Measurements from ENCODE around the gene CHST11.

Gene CHST11

DNA sequence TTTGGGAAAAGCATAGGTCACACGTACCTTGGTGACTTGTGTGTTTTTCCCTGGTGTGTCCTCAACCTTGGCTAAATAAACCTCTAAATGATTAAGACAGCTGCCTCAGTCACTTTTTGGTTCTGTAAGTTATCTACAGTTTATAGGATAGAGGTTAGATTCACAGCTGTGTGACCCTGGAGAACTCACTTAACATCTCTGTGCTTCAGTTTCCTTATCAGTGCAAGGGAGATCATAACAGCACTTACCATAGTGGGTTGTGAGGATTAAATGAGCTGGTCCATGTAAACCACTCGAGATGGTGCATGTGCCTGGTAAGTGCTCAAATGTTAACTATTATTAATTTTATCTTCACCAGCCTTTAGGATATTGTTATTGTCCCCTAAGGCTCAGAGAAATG is 35.4 kb upstream of the CHST11 start:
- ATAC-seq (ENCODE audit: low read depth) (no peak), DNase-seq (ENCODE audit: low spot score in 2 of 2) (no peak)
- H3K27ac Mint-ChIP-seq = no peak overlapping the region
- peaks cover 7% of the 10 kb centered on the region for H3K36me3 Mint-ChIP-seq
- H3K4me1 Mint-ChIP-seq = peaks cover 14% of the 10 kb centered on the region
- H3K9me3 Mint-ChIP-seq = peaks cover 4% of the 10 kb centered on the region
- H3K4me3 Mint-ChIP-seq = no peak overlapping the region
- H3K27me3 Mint-ChIP-seq = peaks cover 1% of the 10 kb centered on the region

GRCh38 chr12:104422441-104422840 is 34.3 kb upstream of the CHST11 start:
- no peak overlapping the region for H3K4me3 Mint-ChIP-seq
- H3K4me1 Mint-ChIP-seq = peaks cover 15% of the 10 kb centered on the region
- peaks cover 1% of the 10 kb centered on the region for H3K27me3 Mint-ChIP-seq
- DNase-seq (ENCODE audit: low spot score in 2 of 2) = no peak
- peaks cover 4% of the 10 kb centered on the region for H3K9me3 Mint-ChIP-seq
- no peak for ATAC-seq (ENCODE audit: low read depth)
- H3K36me3 Mint-ChIP-seq = peaks cover 7% of the 10 kb centered on the region
- H3K27ac Mint-ChIP-seq = no peak overlapping the region

DNA sequence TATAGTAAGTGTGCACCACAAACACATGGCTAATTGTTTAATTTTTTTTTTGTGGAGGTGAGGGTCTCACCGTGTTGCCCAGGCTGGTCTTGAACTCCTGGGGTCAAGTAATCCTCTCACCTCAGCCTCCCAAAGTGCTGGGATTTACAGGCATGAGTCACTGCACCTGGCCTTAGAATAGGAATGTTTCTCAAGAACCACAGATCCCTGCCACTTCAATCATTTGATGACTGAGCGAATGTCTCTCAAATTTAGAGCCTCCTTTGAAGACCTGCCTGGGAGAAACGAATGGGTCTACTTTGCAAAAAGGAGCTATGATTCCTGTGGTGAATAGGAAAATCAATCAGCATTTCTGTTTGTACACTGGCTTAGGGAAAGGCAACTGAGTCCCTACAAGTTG is 33.5 kb upstream of the CHST11 start:
- Mint-ChIP-seq H3K36me3 (peaks cover 7% of the 10 kb centered on the region), H3K4me3 (no peak overlapping the region), H3K9me3 (peaks cover 6% of the 10 kb centered on the region), H3K27me3 (peaks cover 1% of the 10 kb centered on the region), H3K4me1 (peaks cover 18% of the 10 kb centered on the region), H3K27ac (no peak overlapping the region)
- no peak for ATAC-seq (ENCODE audit: low read depth)
- DNase-seq (ENCODE audit: low spot score in 2 of 2) = no peak

DNA sequence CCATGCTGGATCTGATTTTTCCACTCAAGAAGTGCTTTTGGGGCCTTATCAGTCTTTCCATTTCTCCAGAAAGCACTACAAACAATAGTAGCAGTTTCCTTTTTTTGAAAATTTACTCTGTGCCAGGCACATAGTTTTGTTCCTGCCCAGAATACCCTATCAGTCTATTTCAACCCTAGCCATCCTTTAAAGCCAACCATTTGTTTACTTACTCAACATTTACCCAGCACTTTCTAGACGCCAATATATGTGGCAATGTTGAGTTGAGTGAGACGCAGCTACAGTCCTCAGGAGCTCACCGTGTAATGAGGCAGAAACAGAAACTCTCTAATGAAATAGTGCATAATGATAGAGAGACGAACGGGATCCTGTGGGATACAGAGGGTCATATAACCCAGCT is 32.9 kb upstream of the CHST11 start:
- Mint-ChIP-seq H3K27me3 (peaks cover 1% of the 10 kb centered on the region), H3K4me1 (peaks cover 18% of the 10 kb centered on the region), H3K9me3 (peaks cover 7% of the 10 kb centered on the region), H3K36me3 (peaks cover 7% of the 10 kb centered on the region), H3K4me3 (no peak overlapping the region), H3K27ac (no peak overlapping the region)
- DNase-seq (ENCODE audit: low spot score in 2 of 2) = no peak
- ATAC-seq (ENCODE audit: low read depth) = no peak

DNA sequence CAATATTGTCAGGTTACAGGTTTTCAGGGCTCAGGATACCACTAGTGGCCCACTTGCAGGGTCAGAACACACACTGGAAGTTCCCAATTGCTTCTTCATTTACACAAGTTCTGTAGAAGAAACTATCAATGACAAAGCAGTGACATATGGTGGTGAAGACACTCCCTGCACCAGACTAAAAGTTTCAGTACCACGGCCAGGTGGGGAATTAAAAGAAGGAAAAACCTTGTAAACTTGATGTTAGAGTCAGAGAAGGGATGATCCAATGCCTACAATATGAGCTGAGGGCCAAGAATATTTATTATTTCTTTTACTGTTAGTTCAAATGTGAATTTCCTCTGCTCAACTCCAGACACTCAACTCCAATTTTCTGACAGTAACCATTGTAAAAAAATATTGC is 31.8 kb upstream of the CHST11 start:
- no peak overlapping the region for H3K4me3 Mint-ChIP-seq
- H3K27ac Mint-ChIP-seq = no peak overlapping the region
- DNase-seq (ENCODE audit: low spot score in 2 of 2) = no peak
- ATAC-seq (ENCODE audit: low read depth) = no peak
- peaks cover 7% of the 10 kb centered on the region for H3K36me3 Mint-ChIP-seq
- peaks cover 18% of the 10 kb centered on the region for H3K4me1 Mint-ChIP-seq
- H3K27me3 Mint-ChIP-seq = no peaks in the 10 kb centered on the region
- peaks cover 7% of the 10 kb centered on the region for H3K9me3 Mint-ChIP-seq

DNA sequence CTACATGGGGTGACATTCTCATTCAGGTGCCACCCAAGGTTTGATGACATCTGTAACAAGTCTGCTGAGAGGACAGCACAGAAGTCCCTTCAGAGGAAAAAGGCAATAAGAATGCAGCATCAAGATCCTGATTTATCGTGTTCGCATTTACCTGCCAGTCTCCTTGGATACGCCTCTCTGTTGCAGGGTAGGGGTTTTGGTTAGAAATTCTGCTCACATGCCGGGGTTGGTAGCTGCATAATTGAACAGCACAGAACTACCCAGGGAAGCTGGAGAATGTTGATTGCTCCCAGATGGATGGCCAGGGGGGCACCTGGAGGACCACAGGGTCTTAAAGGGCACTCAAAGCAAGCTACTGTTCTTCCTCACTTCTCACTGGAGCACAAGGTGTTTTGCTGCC is 31.1 kb upstream of the CHST11 start:
- no peak overlapping the region for H3K27ac Mint-ChIP-seq
- ATAC-seq (ENCODE audit: low read depth) = no peak

DNA sequence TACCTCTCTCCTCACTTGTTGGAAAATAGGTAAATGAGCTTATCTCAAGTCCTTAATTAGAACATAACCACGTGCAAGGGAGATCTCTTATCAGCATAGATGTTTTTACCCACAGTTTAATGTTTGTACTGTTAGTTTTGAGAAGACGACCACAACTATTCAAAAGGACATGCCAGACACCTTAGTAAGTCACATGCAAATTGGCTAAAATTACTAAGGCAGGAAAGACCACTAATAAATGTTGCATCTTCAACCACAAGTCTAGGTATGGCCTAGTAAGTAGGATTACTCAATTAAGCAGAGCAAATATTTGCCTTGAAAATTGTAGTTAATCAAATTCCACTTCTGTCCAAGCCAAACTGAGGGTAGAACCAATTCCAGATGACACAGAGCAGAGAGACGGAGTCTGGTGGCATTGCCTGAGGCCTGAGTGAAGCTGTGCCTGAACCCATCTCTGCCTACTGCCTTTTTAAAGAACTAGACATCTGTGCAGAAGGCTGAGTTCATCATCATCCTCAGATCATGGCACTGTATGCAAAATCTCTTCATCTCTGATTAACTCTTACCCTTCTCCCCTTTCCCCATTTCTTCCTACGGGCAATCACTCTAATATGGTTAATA is 29.7 kb upstream of the CHST11 start:
- peaks cover 5% of the 10 kb centered on the region for H3K36me3 Mint-ChIP-seq
- H3K27ac Mint-ChIP-seq = no peak overlapping the region
- H3K27me3 Mint-ChIP-seq = no peaks in the 10 kb centered on the region
- ATAC-seq (ENCODE audit: low read depth) (no peak), DNase-seq (ENCODE audit: low spot score in 2 of 2) (no peak)
- H3K9me3 Mint-ChIP-seq = peaks cover 5% of the 10 kb centered on the region
- H3K4me3 Mint-ChIP-seq = no peak overlapping the region
- peaks cover 18% of the 10 kb centered on the region for H3K4me1 Mint-ChIP-seq

More for the DNA sequence above, 31.1 kb upstream of the CHST11 start:
- Mint-ChIP-seq H3K27me3 (no peaks in the 10 kb centered on the region), H3K4me1 (peaks cover 18% of the 10 kb centered on the region), H3K36me3 (peaks cover 7% of the 10 kb centered on the region), H3K9me3 (peaks cover 7% of the 10 kb centered on the region), H3K4me3 (no peak overlapping the region)
- no peak for DNase-seq (ENCODE audit: low spot score in 2 of 2)

DNA sequence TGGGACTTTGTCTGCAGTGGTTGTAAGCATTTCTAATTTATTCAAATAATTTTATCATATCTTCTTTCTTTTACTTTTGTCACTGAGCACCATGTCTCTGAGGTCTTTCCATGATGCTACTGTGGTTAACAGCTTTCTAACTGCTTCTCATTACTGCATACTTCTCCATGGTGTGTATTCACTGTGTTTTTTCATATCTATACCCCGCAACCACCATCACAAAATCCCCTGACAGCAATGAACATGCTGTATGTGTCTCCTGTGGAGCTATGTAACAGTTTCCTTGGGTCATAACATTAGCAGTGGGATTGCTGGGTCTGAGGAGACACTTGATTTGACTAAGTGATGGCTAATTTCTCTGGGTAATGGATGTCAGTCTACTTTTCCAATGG is 29.2 kb upstream of the CHST11 start:
- H3K27ac Mint-ChIP-seq = no peak overlapping the region
- H3K4me1 Mint-ChIP-seq = peaks cover 18% of the 10 kb centered on the region
- DNase-seq (ENCODE audit: low spot score in 2 of 2) = no peak
- H3K36me3 Mint-ChIP-seq = peaks cover 2% of the 10 kb centered on the region
- peaks cover 3% of the 10 kb centered on the region for H3K9me3 Mint-ChIP-seq
- no peak for ATAC-seq (ENCODE audit: low read depth)
- no peak overlapping the region for H3K4me3 Mint-ChIP-seq
- H3K27me3 Mint-ChIP-seq = no peaks in the 10 kb centered on the region

GRCh38 chr12:104433061-104433460 is 23.7 kb upstream of the CHST11 start:
- peaks cover 6% of the 10 kb centered on the region for H3K4me1 Mint-ChIP-seq
- no peak for ATAC-seq (ENCODE audit: low read depth)
- no peaks in the 10 kb centered on the region for H3K36me3 Mint-ChIP-seq
- H3K4me3 Mint-ChIP-seq = no peak overlapping the region
- no peak overlapping the region for H3K27ac Mint-ChIP-seq
- no peak for DNase-seq (ENCODE audit: low spot score in 2 of 2)
- H3K27me3 Mint-ChIP-seq = peaks cover 10% of the 10 kb centered on the region
- peaks cover 3% of the 10 kb centered on the region for H3K9me3 Mint-ChIP-seq

DNA sequence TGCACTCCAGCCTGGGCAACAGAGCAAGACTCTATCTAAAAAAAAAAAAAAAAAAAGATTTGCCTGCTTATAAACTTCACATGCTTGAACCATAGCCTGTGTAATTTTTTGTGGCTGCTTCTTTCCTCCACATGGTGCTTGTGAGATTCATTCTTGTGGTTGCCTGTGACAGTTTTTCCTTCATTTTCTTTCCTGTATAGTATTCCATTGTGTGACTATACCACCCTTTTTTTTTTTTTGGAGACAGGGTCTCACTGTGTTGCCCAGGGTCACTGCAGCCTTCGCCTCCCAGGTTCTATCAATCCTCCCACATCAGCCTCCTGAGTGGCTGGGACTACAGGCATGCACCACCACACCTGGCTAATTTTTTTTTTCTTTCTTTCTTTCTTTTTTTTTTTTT is 22.6 kb upstream of the CHST11 start:
- DNase-seq (ENCODE audit: low spot score in 2 of 2) (no peak), ATAC-seq (ENCODE audit: low read depth) (no peak)
- Mint-ChIP-seq H3K9me3 (no peaks in the 10 kb centered on the region), H3K4me1 (peaks cover 6% of the 10 kb centered on the region), H3K36me3 (no peaks in the 10 kb centered on the region), H3K27me3 (peaks cover 10% of the 10 kb centered on the region), H3K4me3 (no peak overlapping the region), H3K27ac (no peak overlapping the region)

DNA sequence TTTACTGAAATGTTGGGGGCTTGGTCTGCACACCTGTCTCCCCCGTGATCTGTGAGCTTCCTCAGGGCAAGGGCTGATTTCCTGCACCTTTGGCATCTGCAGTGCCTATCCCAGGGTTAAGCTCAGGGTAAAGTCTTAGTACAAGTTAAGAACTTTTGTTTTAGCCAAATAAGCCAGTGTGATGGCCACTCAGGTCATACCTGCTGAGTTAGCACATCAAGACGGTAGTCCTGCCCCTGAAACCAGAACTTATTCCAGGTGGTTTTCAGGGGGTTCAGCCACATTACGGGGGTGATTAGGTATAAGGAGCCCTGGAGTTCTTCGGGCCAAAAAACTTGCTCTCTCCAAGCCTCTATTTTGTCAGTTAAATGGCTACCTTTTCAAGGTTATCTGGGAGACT is 21.6 kb upstream of the CHST11 start:
- Mint-ChIP-seq H3K36me3 (no peaks in the 10 kb centered on the region), H3K27ac (no peak overlapping the region), H3K9me3 (no peaks in the 10 kb centered on the region), H3K4me3 (no peak overlapping the region), H3K4me1 (peaks cover 6% of the 10 kb centered on the region), H3K27me3 (peaks cover 10% of the 10 kb centered on the region)
- ATAC-seq (ENCODE audit: low read depth) (no peak), DNase-seq (ENCODE audit: low spot score in 2 of 2) (no peak)

GRCh38 chr12:104435765-104436164 is 21.0 kb upstream of the CHST11 start:
- no peak overlapping the region for H3K27ac Mint-ChIP-seq
- H3K36me3 Mint-ChIP-seq = no peaks in the 10 kb centered on the region
- no peak overlapping the region for H3K4me3 Mint-ChIP-seq
- H3K9me3 Mint-ChIP-seq = no peaks in the 10 kb centered on the region
- no peak for DNase-seq (ENCODE audit: low spot score in 2 of 2)
- peaks cover 10% of the 10 kb centered on the region for H3K27me3 Mint-ChIP-seq
- ATAC-seq (ENCODE audit: low read depth) = no peak
- peaks cover 6% of the 10 kb centered on the region for H3K4me1 Mint-ChIP-seq

DNA sequence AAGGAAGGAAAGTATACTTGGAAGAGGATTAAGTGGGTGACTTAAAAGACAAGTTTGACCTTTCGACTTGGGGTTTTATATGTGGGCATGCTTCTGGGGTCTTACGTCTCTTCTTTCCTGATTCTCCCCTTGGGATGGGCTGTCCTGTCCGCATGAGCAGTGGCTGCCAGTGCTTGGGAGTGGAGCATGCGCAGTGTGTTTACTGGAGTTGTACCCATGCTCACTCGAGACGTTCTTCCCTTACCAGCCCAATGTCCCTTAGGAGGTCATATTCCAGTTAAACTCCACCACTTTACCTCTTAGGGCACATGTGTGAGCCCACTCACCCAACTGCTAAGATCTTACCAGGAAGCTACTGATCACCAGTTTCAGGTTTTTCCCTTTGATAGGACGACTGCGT is 20.0 kb upstream of the CHST11 start:
- no peak for DNase-seq (ENCODE audit: low spot score in 2 of 2)
- H3K36me3 Mint-ChIP-seq = no peaks in the 10 kb centered on the region
- peaks cover 6% of the 10 kb centered on the region for H3K4me1 Mint-ChIP-seq
- no peak overlapping the region for H3K27ac Mint-ChIP-seq
- no peak for ATAC-seq (ENCODE audit: low read depth)
- no peak overlapping the region for H3K4me3 Mint-ChIP-seq
- H3K9me3 Mint-ChIP-seq = no peaks in the 10 kb centered on the region
- peaks cover 10% of the 10 kb centered on the region for H3K27me3 Mint-ChIP-seq

GRCh38 chr12:104438134-104438533 is 18.6 kb upstream of the CHST11 start:
- Mint-ChIP-seq H3K27ac (no peak overlapping the region), H3K4me3 (no peak overlapping the region)
- ATAC-seq (ENCODE audit: low read depth) = no peak

DNA sequence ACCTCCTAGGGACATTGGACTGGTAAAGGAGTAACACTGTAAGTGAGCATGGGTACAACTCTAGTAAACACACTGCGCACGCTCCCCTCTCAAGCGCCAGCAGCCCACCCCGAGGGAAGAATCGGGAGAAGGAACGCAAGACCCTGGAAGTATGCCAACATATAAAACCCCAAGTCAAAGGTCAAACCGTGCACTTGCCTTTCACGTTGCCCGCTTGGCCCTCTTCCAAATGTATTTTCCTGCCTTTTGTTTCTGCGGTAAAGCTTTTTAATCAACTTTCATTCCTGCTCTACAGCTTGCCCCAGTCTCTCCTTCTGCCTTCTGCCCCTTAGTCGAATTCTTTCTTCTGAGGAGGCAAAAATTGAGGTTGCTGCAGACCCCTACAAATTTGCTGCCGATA is 17.6 kb upstream of the CHST11 start:
- H3K4me3 Mint-ChIP-seq = no peak overlapping the region
- no peak for ATAC-seq (ENCODE audit: low read depth)
- DNase-seq (ENCODE audit: low spot score in 2 of 2) = no peak
- H3K27me3 Mint-ChIP-seq = peaks cover 8% of the 10 kb centered on the region
- no peaks in the 10 kb centered on the region for H3K36me3 Mint-ChIP-seq
- no peaks in the 10 kb centered on the region for H3K9me3 Mint-ChIP-seq
- no peak overlapping the region for H3K27ac Mint-ChIP-seq
- peaks cover 10% of the 10 kb centered on the region for H3K4me1 Mint-ChIP-seq

More at GRCh38 chr12:104438134-104438533, 18.6 kb upstream of the CHST11 start:
- Mint-ChIP-seq H3K36me3 (no peaks in the 10 kb centered on the region), H3K27me3 (peaks cover 8% of the 10 kb centered on the region), H3K4me1 (peaks cover 10% of the 10 kb centered on the region), H3K9me3 (no peaks in the 10 kb centered on the region)
- no peak for DNase-seq (ENCODE audit: low spot score in 2 of 2)

Data from memory B cell (primary cell).